Measurements from ENCODE around the gene BABAM2. TPM values are rescaled to one million over a fixed set of nuclear protein-coding genes. Genes with fewer than 3 reads are reported as not detected.

BABAM2 gene
- total RNA-seq, 2 donors from 2014 or later = 44.8 to 46.0 TPM

- peaks cover 18% of the 10 kb centered on the region for H3K4me1 Mint-ChIP-seq
- no peaks in the 10 kb centered on the region for H3K9me3 ChIP-seq (ENCODE audit: control insufficient read depth, low read length, poor library complexity, severe bottlenecking)
- DNase-seq (no peak), ATAC-seq (no peak)
- no peak overlapping the region for H3K4me3 Mint-ChIP-seq
- H3K27me3 Mint-ChIP-seq = no peaks in the 10 kb centered on the region
- H3K36me3 Mint-ChIP-seq (ENCODE audit: low read depth) = peaks cover 5% of the 10 kb centered on the region
- H3K27ac Mint-ChIP-seq = peak overlapping the region; percentile 14
These were observed 31.5 kb downstream of the BABAM2 start for GRCh38 chr2:27921880-27922547.

GRCh38 chr2:27922842-27923241, 32.3 kb downstream of the BABAM2 start:
- peak overlapping the region; percentile 49 for H3K27ac Mint-ChIP-seq
- H3K36me3 Mint-ChIP-seq (ENCODE audit: low read depth) = peaks cover 5% of the 10 kb centered on the region
- no peak for DNase-seq
- H3K27me3 Mint-ChIP-seq = no peaks in the 10 kb centered on the region
- no peak overlapping the region for H3K4me3 Mint-ChIP-seq
- ATAC-seq = no peak
- H3K9me3 ChIP-seq (ENCODE audit: control insufficient read depth, low read length, poor library complexity, severe bottlenecking) = no peaks in the 10 kb centered on the region
- H3K4me1 Mint-ChIP-seq = peaks cover 18% of the 10 kb centered on the region

GRCh38 chr2:27925766-27926472, 35.4 kb downstream of the BABAM2 start:
- Mint-ChIP-seq H3K27me3 (no peaks in the 10 kb centered on the region), H3K36me3 (ENCODE audit: low read depth) (peaks cover 8% of the 10 kb centered on the region), H3K4me1 (peaks cover 17% of the 10 kb centered on the region), H3K27ac (peak overlapping the region; percentile 49), H3K4me3 (no peak overlapping the region)
- DNase-seq (no peak), ATAC-seq (no peak)
- no peaks in the 10 kb centered on the region for H3K9me3 ChIP-seq (ENCODE audit: control insufficient read depth, low read length, poor library complexity, severe bottlenecking)

GRCh38 chr2:27929916-27930486, 39.5 kb downstream of the BABAM2 start:
- Mint-ChIP-seq H3K27me3 (no peaks in the 10 kb centered on the region), H3K4me3 (no peak overlapping the region)

GRCh38 chr2:27931361-27931950, 40.9 kb downstream of the BABAM2 start:
- DNase-seq (no peak), ATAC-seq (no peak)
- Mint-ChIP-seq H3K27ac (peak overlapping the region; percentile 69), H3K36me3 (ENCODE audit: low read depth) (peaks cover 14% of the 10 kb centered on the region), H3K4me3 (no peak overlapping the region), H3K27me3 (no peaks in the 10 kb centered on the region), H3K4me1 (peaks cover 18% of the 10 kb centered on the region)
- no peaks in the 10 kb centered on the region for H3K9me3 ChIP-seq (ENCODE audit: control insufficient read depth, low read length, poor library complexity, severe bottlenecking)

More at GRCh38 chr2:27929916-27930486, 39.5 kb downstream of the BABAM2 start:
- Mint-ChIP-seq H3K4me1 (peaks cover 27% of the 10 kb centered on the region), H3K27ac (no peak overlapping the region), H3K36me3 (ENCODE audit: low read depth) (peaks cover 18% of the 10 kb centered on the region)
- H3K9me3 ChIP-seq (ENCODE audit: control insufficient read depth, low read length, poor library complexity, severe bottlenecking) = no peaks in the 10 kb centered on the region
- DNase-seq (no peak), ATAC-seq (no peak)

GRCh38 chr2:27932396-27932795, 41.9 kb downstream of the BABAM2 start:
- Mint-ChIP-seq H3K27ac (peak overlapping the region; percentile 69), H3K27me3 (no peaks in the 10 kb centered on the region), H3K36me3 (ENCODE audit: low read depth) (peaks cover 13% of the 10 kb centered on the region), H3K4me3 (no peak overlapping the region), H3K4me1 (peaks cover 21% of the 10 kb centered on the region)
- H3K9me3 ChIP-seq (ENCODE audit: control insufficient read depth, low read length, poor library complexity, severe bottlenecking) = no peaks in the 10 kb centered on the region
- no peak for ATAC-seq
- no peak for DNase-seq

GRCh38 chr2:27935026-27935425, 44.5 kb downstream of the BABAM2 start:
- peaks cover 28% of the 10 kb centered on the region for H3K4me1 Mint-ChIP-seq

GRCh38 chr2:27940090-27940671, 49.7 kb downstream of the BABAM2 start:
- ATAC-seq (no peak), DNase-seq (no peak)
- H3K27ac Mint-ChIP-seq = no peak overlapping the region
- H3K9me3 ChIP-seq (ENCODE audit: control insufficient read depth, low read length, poor library complexity, severe bottlenecking) = no peaks in the 10 kb centered on the region
- H3K36me3 Mint-ChIP-seq (ENCODE audit: low read depth) = no peaks in the 10 kb centered on the region
- no peak overlapping the region for H3K4me3 Mint-ChIP-seq
- no peaks in the 10 kb centered on the region for H3K27me3 Mint-ChIP-seq
- H3K4me1 Mint-ChIP-seq = peaks cover 11% of the 10 kb centered on the region

More at GRCh38 chr2:27935026-27935425, 44.5 kb downstream of the BABAM2 start:
- H3K9me3 ChIP-seq (ENCODE audit: control insufficient read depth, low read length, poor library complexity, severe bottlenecking) = no peaks in the 10 kb centered on the region
- no peaks in the 10 kb centered on the region for H3K27me3 Mint-ChIP-seq
- H3K36me3 Mint-ChIP-seq (ENCODE audit: low read depth) = peaks cover 13% of the 10 kb centered on the region
- H3K4me3 Mint-ChIP-seq = no peak overlapping the region
- DNase-seq (no peak), ATAC-seq (no peak)
- no peak overlapping the region for H3K27ac Mint-ChIP-seq

GRCh38 chr2:27940982-27941381, 50.5 kb downstream of the BABAM2 start:
- Mint-ChIP-seq H3K27ac (no peak overlapping the region), H3K4me1 (peaks cover 11% of the 10 kb centered on the region), H3K36me3 (ENCODE audit: low read depth) (no peaks in the 10 kb centered on the region), H3K4me3 (no peak overlapping the region), H3K27me3 (no peaks in the 10 kb centered on the region)
- ATAC-seq (no peak), DNase-seq (no peak)
- no peaks in the 10 kb centered on the region for H3K9me3 ChIP-seq (ENCODE audit: control insufficient read depth, low read length, poor library complexity, severe bottlenecking)

- no peaks in the 10 kb centered on the region for H3K27me3 Mint-ChIP-seq
- H3K36me3 Mint-ChIP-seq (ENCODE audit: low read depth) = peaks cover 2% of the 10 kb centered on the region
- no peak overlapping the region for H3K4me3 Mint-ChIP-seq
- ATAC-seq (no peak), DNase-seq (no peak)
- H3K27ac Mint-ChIP-seq = no peak overlapping the region
- no peaks in the 10 kb centered on the region for H3K9me3 ChIP-seq (ENCODE audit: control insufficient read depth, low read length, poor library complexity, severe bottlenecking)
- H3K4me1 Mint-ChIP-seq = peaks cover 14% of the 10 kb centered on the region
These were observed 52.4 kb downstream of the BABAM2 start for GRCh38 chr2:27942612-27943547.

- Mint-ChIP-seq H3K4me3 (no peak overlapping the region), H3K4me1 (peaks cover 15% of the 10 kb centered on the region), H3K27ac (peak overlapping the region; percentile 80), H3K36me3 (ENCODE audit: low read depth) (peaks cover 4% of the 10 kb centered on the region), H3K27me3 (no peaks in the 10 kb centered on the region)
- DNase-seq (no peak), ATAC-seq (no peak)
- no peaks in the 10 kb centered on the region for H3K9me3 ChIP-seq (ENCODE audit: control insufficient read depth, low read length, poor library complexity, severe bottlenecking)
These were observed 56.1 kb downstream of the BABAM2 start for GRCh38 chr2:27946530-27947060.

- H3K9me3 ChIP-seq (ENCODE audit: control insufficient read depth, low read length, poor library complexity, severe bottlenecking) = no peaks in the 10 kb centered on the region
- H3K4me1 Mint-ChIP-seq = peaks cover 32% of the 10 kb centered on the region
- H3K27ac Mint-ChIP-seq = peak overlapping the region; percentile 24
- no peaks in the 10 kb centered on the region for H3K27me3 Mint-ChIP-seq
- H3K4me3 Mint-ChIP-seq = no peak overlapping the region
- no peak for ATAC-seq
- DNase-seq = no peak
- peaks cover 2% of the 10 kb centered on the region for H3K36me3 Mint-ChIP-seq (ENCODE audit: low read depth)
These were observed 61.5 kb downstream of the BABAM2 start for GRCh38 chr2:27952070-27952469.

Data from T-helper 17 cell (primary cell).